SJSA1 (cell line): ENCODE data around the gene GPAM. TPM values are rescaled to one million over a fixed set of nuclear protein-coding genes. Genes with fewer than 3 reads are reported as not detected.
"Not testable (repeated sequence)": the region's sequence is repeated elsewhere in the genome, so short reads cannot be mapped to it uniquely, and the experiment has no call there.

ENCODE experiments used
- DNase-seq, 2 experiments: peaks; one replicate each; pipeline ENCODE4 v3.0.0-alpha.2; 2015 to 2020; ENCODE audit warnings: low spot score in 2 of 2, low read depth in 1 of 2
- H3K27ac ChIP-seq: fragments of 250-450 bp; sonication (Bioruptor Pico); 2 replicates; pipeline ENCODE4 v1.5.1; 2020; ENCODE audit warnings: mild to moderate bottlenecking, moderate library complexity
- H3K27me3 ChIP-seq: fragments of 250-450 bp; sonication (Bioruptor Pico); replicated peaks from 2 replicates; pipeline ENCODE4 v1.5.1; 2020; ENCODE audit warnings: mild to moderate bottlenecking, moderate library complexity
- H3K36me3 ChIP-seq: fragments of 250-450 bp; sonication (Bioruptor Pico); 2 replicates; pipeline ENCODE4 v1.5.1; 2020; ENCODE audit warnings: mild to moderate bottlenecking
- H3K4me1 ChIP-seq: fragments of 250-450 bp; sonication (Bioruptor Pico); replicated peaks from 2 replicates; pipeline ENCODE4 v1.6.1; 2021; ENCODE audit warnings: mild to moderate bottlenecking
- H3K4me3 ChIP-seq: fragments of 250-450 bp; sonication (Bioruptor Pico); 2 replicates; pipeline ENCODE4 v1.5.1; 2020; ENCODE audit warnings: mild to moderate bottlenecking
- H3K9me3 ChIP-seq: fragments of 250-450 bp; sonication (Bioruptor Pico); replicated peaks from 2 replicates; pipeline ENCODE4 v1.5.1; 2020; ENCODE audit warnings: mild to moderate bottlenecking
- total RNA-seq: library from RNA; depleted of rRNA; stranded (reverse); fragments of >200 nt; shearing (Covaris generic); gene quantifications from 2 replicates; pipeline ENCODE4 v1.2.3, GENCODE V29; 2014; rRNA removed

The GPAM gene
- total RNA-seq, 1 experiment from 2014 or later, result 17.1 TPM

GRCh38 chr10:112131346-112131745, 52.2 kb downstream of the GPAM start:
- Histone ChIP-seq H3K4me1 (no peaks in the 10 kb centered on the region), H3K27me3 (no peaks in the 10 kb centered on the region), H3K27ac (no peak overlapping the region), H3K36me3 (no peaks in the 10 kb centered on the region), H3K9me3 (no peaks in the 10 kb centered on the region), H3K4me3 (no peak overlapping the region)
- DNase-seq, result no peak

- Histone ChIP-seq H3K36me3 (no peaks in the 10 kb centered on the region), H3K4me1 (no peaks in the 10 kb centered on the region), H3K4me3 (no peak overlapping the region), H3K27me3 (0 out of 2 replicates have a peak, but pooled peaks cover 4% of the 10 kb centered on the region), H3K9me3 (no peaks in the 10 kb centered on the region), H3K27ac (no peak overlapping the region)
- no peak for DNase-seq
These were observed 56.7 kb downstream of the GPAM start for GRCh38 chr10:112126901-112127300.

- DNase-seq, result no peak
- no peaks in the 10 kb centered on the region for H3K4me1 ChIP-seq
- H3K27ac ChIP-seq, result no peak overlapping the region
- 0 out of 2 replicates have a peak, but pooled peaks cover 4% of the 10 kb centered on the region for H3K27me3 ChIP-seq
- no peaks in the 10 kb centered on the region for H3K36me3 ChIP-seq
- no peaks in the 10 kb centered on the region for H3K9me3 ChIP-seq
- no peak overlapping the region for H3K4me3 ChIP-seq
These were observed 57.4 kb downstream of the GPAM start for GRCh38 chr10:112126172-112126571.

- Histone ChIP-seq H3K4me3 (no peak overlapping the region), H3K9me3 (no peaks in the 10 kb centered on the region), H3K27ac (no peak overlapping the region), H3K27me3 (0 out of 2 replicates have a peak, but pooled peaks cover 4% of the 10 kb centered on the region), H3K4me1 (no peaks in the 10 kb centered on the region), H3K36me3 (no peaks in the 10 kb centered on the region)
- no peak for DNase-seq
These were observed 58.7 kb downstream of the GPAM start for GRCh38 chr10:112124866-112125265.

- no peak for DNase-seq
- Histone ChIP-seq H3K36me3 (no peaks in the 10 kb centered on the region), H3K27ac (no peak overlapping the region), H3K9me3 (no peaks in the 10 kb centered on the region), H3K4me3 (no peak overlapping the region), H3K27me3 (0 out of 2 replicates have a peak, but pooled peaks cover 4% of the 10 kb centered on the region), H3K4me1 (no peaks in the 10 kb centered on the region)
These were observed 60.7 kb downstream of the GPAM start for GRCh38 chr10:112122827-112123226.

GRCh38 chr10:112120491-112120890, 63.1 kb downstream of the GPAM start:
- no peak for DNase-seq
- H3K4me1 ChIP-seq, result no peaks in the 10 kb centered on the region
- H3K27me3 ChIP-seq, result no peaks in the 10 kb centered on the region
- H3K4me3 ChIP-seq, result no peak overlapping the region
- H3K9me3 ChIP-seq, result no peaks in the 10 kb centered on the region
- no peak overlapping the region for H3K27ac ChIP-seq
- H3K36me3 ChIP-seq, result no peaks in the 10 kb centered on the region

- Histone ChIP-seq H3K27me3 (peaks cover 2% of the 10 kb centered on the region; the same call in 1 of the 2 replicates), H3K4me1 (no peaks in the 10 kb centered on the region), H3K27ac (no peak overlapping the region), H3K36me3 (no peaks in the 10 kb centered on the region), H3K4me3 (no peak overlapping the region), H3K9me3 (no peaks in the 10 kb centered on the region)
- DNase-seq, result peak in 1 of 2 experiments; percentile 21
These were observed 67.7 kb downstream of the GPAM start for GRCh38 chr10:112115781-112116385.

- H3K4me3 ChIP-seq, H3K27me3 ChIP-seq, H3K27ac ChIP-seq, H3K4me1 ChIP-seq, DNase-seq, H3K9me3 ChIP-seq, H3K36me3 ChIP-seq: not testable (repeated sequence)
These were observed 73.8 kb downstream of the GPAM start for GRCh38 chr10:112109779-112110178.

Other genes starting within 250 kb of the GPAM start
- gene TECTB, start 99.6 kb upstream of the GPAM start, total RNA-seq, result not detected in 2 replicates
- gene ACSL5, start 190.4 kb upstream of the GPAM start, total RNA-seq, result 1.1 and 3.2 TPM in 2 replicates